Measurements from ENCODE around the gene LIPJ. TPM values are rescaled to one million over a fixed set of nuclear protein-coding genes. Genes with fewer than 3 reads are reported as not detected.

The LIPJ gene
- total RNA-seq, 1 experiment from 2014 or later, result not detected

GRCh38 chr10:88620441-88620840, 33.9 kb downstream of the LIPJ start:
- CTCF ChIA-PET, result no interaction called here
- H3K4me1 Mint-ChIP-seq (ENCODE audit: low read depth, unreplicated experiment), result no peaks in the 10 kb centered on the region
- DNase-seq, result no peak
- no peaks in the 10 kb centered on the region for H3K27me3 Mint-ChIP-seq (ENCODE audit: unreplicated experiment)
- H3K27ac Mint-ChIP-seq (ENCODE audit: unreplicated experiment), result no peak overlapping the region
- H3K4me3 Mint-ChIP-seq (ENCODE audit: low read depth, unreplicated experiment), result no peak overlapping the region
- H3K36me3 Mint-ChIP-seq (ENCODE audit: insufficient read depth, unreplicated experiment), result no peaks in the 10 kb centered on the region
- BruUV-seq (replicated peaks), result no TSS peak
- intact Hi-C loops (cut with micrococcal nuclease; ENCODE audit: unreplicated experiment), result no loop called here
- H3K9me3 Mint-ChIP-seq (ENCODE audit: low read depth, unreplicated experiment), result no peaks in the 10 kb centered on the region
- TF ChIP-seq CTCF (IDR thresholded peaks at IDR 0.05; ENCODE audit: unreplicated experiment), result no peak

- Mint-ChIP-seq H3K36me3 (ENCODE audit: insufficient read depth, unreplicated experiment) (no peaks in the 10 kb centered on the region), H3K27ac (ENCODE audit: unreplicated experiment) (no peak overlapping the region), H3K9me3 (ENCODE audit: low read depth, unreplicated experiment) (no peaks in the 10 kb centered on the region), H3K27me3 (ENCODE audit: unreplicated experiment) (no peaks in the 10 kb centered on the region), H3K4me1 (ENCODE audit: low read depth, unreplicated experiment) (no peaks in the 10 kb centered on the region), H3K4me3 (ENCODE audit: low read depth, unreplicated experiment) (no peak overlapping the region)
- BruUV-seq (replicated peaks), result no TSS peak
- CTCF ChIA-PET, result no interaction called here
- no peak for DNase-seq
- intact Hi-C loops (cut with micrococcal nuclease; ENCODE audit: unreplicated experiment), result no loop called here
- no peak for TF ChIP-seq CTCF (IDR thresholded peaks at IDR 0.05; ENCODE audit: unreplicated experiment)
Measured at GRCh38 chr10:88623835-88624234, 37.3 kb downstream of the LIPJ start.

- H3K4me1 Mint-ChIP-seq (ENCODE audit: low read depth, unreplicated experiment), result no peaks in the 10 kb centered on the region
- TF ChIP-seq CTCF (IDR thresholded peaks at IDR 0.05; ENCODE audit: unreplicated experiment), result no peak
- BruUV-seq (replicated peaks), result no TSS peak
- no peak overlapping the region for H3K27ac Mint-ChIP-seq (ENCODE audit: unreplicated experiment)
- no peaks in the 10 kb centered on the region for H3K9me3 Mint-ChIP-seq (ENCODE audit: low read depth, unreplicated experiment)
- H3K4me3 Mint-ChIP-seq (ENCODE audit: low read depth, unreplicated experiment), result no peak overlapping the region
- CTCF ChIA-PET, result no interaction called here
- no peaks in the 10 kb centered on the region for H3K36me3 Mint-ChIP-seq (ENCODE audit: insufficient read depth, unreplicated experiment)
- no peak for DNase-seq
- H3K27me3 Mint-ChIP-seq (ENCODE audit: unreplicated experiment), result no peaks in the 10 kb centered on the region
- intact Hi-C loops (cut with micrococcal nuclease; ENCODE audit: unreplicated experiment), result no loop called here
Measured at GRCh38 chr10:88624840-88625239, 38.3 kb downstream of the LIPJ start.

- Mint-ChIP-seq H3K4me1 (ENCODE audit: low read depth, unreplicated experiment) (no peaks in the 10 kb centered on the region), H3K9me3 (ENCODE audit: low read depth, unreplicated experiment) (peaks cover 5% of the 10 kb centered on the region), H3K36me3 (ENCODE audit: insufficient read depth, unreplicated experiment) (no peaks in the 10 kb centered on the region), H3K27me3 (ENCODE audit: unreplicated experiment) (peaks cover 25% of the 10 kb centered on the region), H3K4me3 (ENCODE audit: low read depth, unreplicated experiment) (no peak overlapping the region), H3K27ac (ENCODE audit: unreplicated experiment) (no peak overlapping the region)
- TF ChIP-seq CTCF (IDR thresholded peaks at IDR 0.05; ENCODE audit: unreplicated experiment), result no peak
- intact Hi-C loops (cut with micrococcal nuclease; ENCODE audit: unreplicated experiment), result no loop called here
- BruUV-seq (replicated peaks), result no TSS peak
- DNase-seq, result no peak
- CTCF ChIA-PET, result no interaction called here
Measured at GRCh38 chr10:88640186-88640585, 53.6 kb downstream of the LIPJ start.

GRCh38 chr10:88642209-88642608, 55.6 kb downstream of the LIPJ start:
- no peaks in the 10 kb centered on the region for H3K36me3 Mint-ChIP-seq (ENCODE audit: insufficient read depth, unreplicated experiment)
- H3K4me3 Mint-ChIP-seq (ENCODE audit: low read depth, unreplicated experiment), result no peak overlapping the region
- BruUV-seq (replicated peaks), result no TSS peak
- intact Hi-C loops (cut with micrococcal nuclease; ENCODE audit: unreplicated experiment), result no loop called here
- no peak for TF ChIP-seq CTCF (IDR thresholded peaks at IDR 0.05; ENCODE audit: unreplicated experiment)
- CTCF ChIA-PET, result no interaction called here
- H3K9me3 Mint-ChIP-seq (ENCODE audit: low read depth, unreplicated experiment), result peaks cover 5% of the 10 kb centered on the region
- H3K4me1 Mint-ChIP-seq (ENCODE audit: low read depth, unreplicated experiment), result no peaks in the 10 kb centered on the region
- H3K27me3 Mint-ChIP-seq (ENCODE audit: unreplicated experiment), result peaks cover 8% of the 10 kb centered on the region
- H3K27ac Mint-ChIP-seq (ENCODE audit: unreplicated experiment), result no peak overlapping the region
- no peak for DNase-seq
